ENCODE measurements around the gene CLASRP. TPM values are rescaled to one million over a fixed set of nuclear protein-coding genes. Genes with fewer than 3 reads are reported as not detected.

The CLASRP gene
- total RNA-seq, 1 experiment from 2014 or later, result 38.9 TPM

DNA sequence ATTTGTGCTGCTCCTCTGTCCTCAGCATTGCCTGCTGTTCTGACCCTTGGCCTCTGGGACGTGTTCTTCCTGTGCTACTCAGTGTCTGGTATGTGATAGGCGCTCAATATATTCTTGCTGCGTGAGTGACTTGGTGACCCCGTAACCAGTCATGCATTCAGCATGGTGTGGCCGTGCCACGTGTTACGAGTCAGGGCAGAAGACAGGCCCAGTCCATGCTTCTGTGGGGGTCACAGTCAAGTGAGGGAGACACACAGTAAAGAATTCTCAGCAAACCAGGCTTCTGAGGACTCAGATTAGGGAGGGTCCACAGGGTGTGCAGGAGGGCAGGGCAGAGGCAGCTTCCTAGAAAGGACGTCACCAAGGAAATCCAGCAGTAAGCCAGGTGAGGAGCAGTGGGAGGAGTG, 62.0 kb downstream of the CLASRP start:
- Histone ChIP-seq H3K27ac (ENCODE audit: low read length) (no peak overlapping the region), H3F3A (ENCODE audit: low read length, unreplicated experiment) (no peaks in the 10 kb centered on the region), H4K20me1 (ENCODE audit: low read length) (peaks cover 10% of the 10 kb centered on the region; the same call in 1 of the 2 replicates), H3K4me2 (ENCODE audit: low read length) (no peak overlapping the region), H3K36me3 (ENCODE audit: low read depth, low read length) (no peaks in the 10 kb centered on the region), H3K9me3 (ENCODE audit: low read length) (no peaks in the 10 kb centered on the region), H3K9me2 (replicated peaks; ENCODE audit: low read length) (no peaks in the 10 kb centered on the region), H2AFZ (ENCODE audit: low read length) (no peak overlapping the region), H3K4me1 (ENCODE audit: insufficient read depth, low read length) (peaks cover 27% of the 10 kb centered on the region), H3K27me3 (ENCODE audit: low read length) (no peaks in the 10 kb centered on the region), H3K79me2 (ENCODE audit: low read length) (peaks cover 98% of the 10 kb centered on the region), H3K9ac (ENCODE audit: low read length) (no peak overlapping the region), H3K4me3 (ENCODE audit: low read length) (no peak overlapping the region)
- ChIA-PET POLR2A (ENCODE audit: unreplicated experiment) (no interaction called here), CTCF (no interaction called here)
- intact Hi-C loops (cut with micrococcal nuclease), result no loop called here
- no peak for ATAC-seq
- TF ChIP-seq EZH2phosphoT487 (IDR thresholded peaks at IDR 0.05; ENCODE audit: borderline replicate concordance, low read length), result no peak
- TF ChIP-seq EZH2 (IDR thresholded peaks at IDR 0.05; ENCODE audit: low read length, unreplicated experiment), result no peak
- TF ChIP-seq, protein P1, sequence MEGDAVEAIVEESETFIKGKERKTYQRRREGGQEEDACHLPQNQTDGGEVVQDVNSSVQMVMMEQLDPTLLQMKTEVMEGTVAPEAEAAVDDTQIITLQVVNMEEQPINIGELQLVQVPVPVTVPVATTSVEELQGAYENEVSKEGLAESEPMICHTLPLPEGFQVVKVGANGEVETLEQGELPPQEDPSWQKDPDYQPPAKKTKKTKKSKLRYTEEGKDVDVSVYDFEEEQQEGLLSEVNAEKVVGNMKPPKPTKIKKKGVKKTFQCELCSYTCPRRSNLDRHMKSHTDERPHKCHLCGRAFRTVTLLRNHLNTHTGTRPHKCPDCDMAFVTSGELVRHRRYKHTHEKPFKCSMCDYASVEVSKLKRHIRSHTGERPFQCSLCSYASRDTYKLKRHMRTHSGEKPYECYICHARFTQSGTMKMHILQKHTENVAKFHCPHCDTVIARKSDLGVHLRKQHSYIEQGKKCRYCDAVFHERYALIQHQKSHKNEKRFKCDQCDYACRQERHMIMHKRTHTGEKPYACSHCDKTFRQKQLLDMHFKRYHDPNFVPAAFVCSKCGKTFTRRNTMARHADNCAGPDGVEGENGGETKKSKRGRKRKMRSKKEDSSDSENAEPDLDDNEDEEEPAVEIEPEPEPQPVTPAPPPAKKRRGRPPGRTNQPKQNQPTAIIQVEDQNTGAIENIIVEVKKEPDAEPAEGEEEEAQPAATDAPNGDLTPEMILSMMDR (conservative IDR thresholded peaks at IDR 0.05; ENCODE audit: low read depth, low read length), result no peak
- no TSS peak for BruUV-seq (replicated peaks)
- DNase-seq, result no peak

DNA sequence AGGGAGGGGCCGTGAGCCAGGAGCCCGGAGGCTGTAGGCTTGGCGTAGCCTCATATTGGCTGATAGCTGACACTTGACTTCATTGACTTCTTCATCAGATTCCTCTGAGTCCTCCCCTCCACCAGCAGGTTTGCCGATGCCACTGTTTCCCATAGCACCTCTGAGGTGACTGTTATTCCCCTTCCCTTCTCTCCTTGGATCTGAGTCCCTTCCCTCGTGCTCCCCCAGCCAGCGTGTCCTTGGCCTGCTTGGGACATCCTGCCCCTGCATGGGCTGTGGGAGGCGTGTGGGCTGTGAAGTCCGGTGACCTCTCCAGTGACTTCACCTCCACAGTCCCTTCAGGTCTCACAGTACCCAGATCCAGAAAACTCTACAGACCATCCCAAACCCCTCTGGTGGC, 63.0 kb downstream of the CLASRP start:
- intact Hi-C loops (cut with micrococcal nuclease), result no loop called here
- BruUV-seq (replicated peaks), result no TSS peak
- TF ChIP-seq EZH2 (IDR thresholded peaks at IDR 0.05; ENCODE audit: low read length, unreplicated experiment), result no peak
- no peak for TF ChIP-seq EZH2phosphoT487 (IDR thresholded peaks at IDR 0.05; ENCODE audit: borderline replicate concordance, low read length)
- TF ChIP-seq, protein P1 (conservative IDR thresholded peaks at IDR 0.05; ENCODE audit: low read depth, low read length), result no peak
- H3F3A ChIP-seq (ENCODE audit: low read length, unreplicated experiment), result no peaks in the 10 kb centered on the region
- H4K20me1 ChIP-seq (ENCODE audit: low read length), result peaks cover 12% of the 10 kb centered on the region; the same call in 1 of the 2 replicates
- DNase-seq (no peak), ATAC-seq (no peak)
- no peak overlapping the region for H3K9ac ChIP-seq (ENCODE audit: low read length)
- no peaks in the 10 kb centered on the region for H3K36me3 ChIP-seq (ENCODE audit: low read depth, low read length)
- H3K9me2 ChIP-seq (replicated peaks; ENCODE audit: low read length), result no peaks in the 10 kb centered on the region
- H3K4me3 ChIP-seq (ENCODE audit: low read length), result no peak overlapping the region
- no peaks in the 10 kb centered on the region for H3K9me3 ChIP-seq (ENCODE audit: low read length)
- no peak overlapping the region for H3K27ac ChIP-seq (ENCODE audit: low read length)
- POLR2A ChIA-PET (ENCODE audit: unreplicated experiment), result no interaction called here
- H3K4me1 ChIP-seq (ENCODE audit: insufficient read depth, low read length), result peaks cover 27% of the 10 kb centered on the region
- H2AFZ ChIP-seq (ENCODE audit: low read length), result no peak overlapping the region
- CTCF ChIA-PET, result no interaction called here
- H3K4me2 ChIP-seq (ENCODE audit: low read length), result no peak overlapping the region
- H3K79me2 ChIP-seq (ENCODE audit: low read length), result peaks cover 91% of the 10 kb centered on the region
- H3K27me3 ChIP-seq (ENCODE audit: low read length), result no peaks in the 10 kb centered on the region

DNA sequence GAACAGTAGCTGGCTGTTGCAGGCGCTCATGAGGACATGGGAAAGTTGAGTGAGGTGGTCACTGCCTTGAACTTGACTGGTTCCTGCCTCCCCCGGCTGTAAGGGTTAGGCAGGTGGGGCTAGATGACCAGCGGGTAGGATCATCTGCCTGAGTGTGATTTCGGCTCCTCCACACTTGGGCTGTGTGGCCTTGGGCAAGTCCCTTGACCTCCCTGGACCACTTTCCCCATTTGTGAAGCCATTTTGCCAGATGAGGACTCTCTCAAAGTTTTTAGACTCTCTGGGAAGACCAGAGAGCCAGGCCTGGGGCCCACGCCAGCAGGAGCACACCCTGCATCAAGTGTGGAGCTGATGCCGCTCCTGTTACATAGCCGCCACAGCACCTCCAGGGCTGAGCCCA, 63.6 kb downstream of the CLASRP start:
- H3K9ac ChIP-seq (ENCODE audit: low read length), result no peak overlapping the region
- H3K4me3 ChIP-seq (ENCODE audit: low read length), result no peak overlapping the region
- H3F3A ChIP-seq (ENCODE audit: low read length, unreplicated experiment), result no peaks in the 10 kb centered on the region
- peaks cover 23% of the 10 kb centered on the region for H3K4me1 ChIP-seq (ENCODE audit: insufficient read depth, low read length)
- H4K20me1 ChIP-seq (ENCODE audit: low read length), result peaks cover 12% of the 10 kb centered on the region; the same call in 1 of the 2 replicates
- peaks cover 89% of the 10 kb centered on the region for H3K79me2 ChIP-seq (ENCODE audit: low read length)
- CTCF ChIA-PET, result no interaction called here
- H3K9me2 ChIP-seq (replicated peaks; ENCODE audit: low read length), result no peaks in the 10 kb centered on the region
- POLR2A ChIA-PET (ENCODE audit: unreplicated experiment), result no interaction called here
- no peak overlapping the region for H2AFZ ChIP-seq (ENCODE audit: low read length)
- intact Hi-C loops (cut with micrococcal nuclease), result no loop called here
- TF ChIP-seq EZH2 (IDR thresholded peaks at IDR 0.05; ENCODE audit: low read length, unreplicated experiment) (no peak), EZH2phosphoT487 (IDR thresholded peaks at IDR 0.05; ENCODE audit: borderline replicate concordance, low read length) (no peak)
- TF ChIP-seq, protein P1 (conservative IDR thresholded peaks at IDR 0.05; ENCODE audit: low read depth, low read length), result no peak
- no peaks in the 10 kb centered on the region for H3K36me3 ChIP-seq (ENCODE audit: low read depth, low read length)
- no peaks in the 10 kb centered on the region for H3K27me3 ChIP-seq (ENCODE audit: low read length)
- DNase-seq (no peak), ATAC-seq (no peak)
- no peak overlapping the region for H3K27ac ChIP-seq (ENCODE audit: low read length)
- H3K4me2 ChIP-seq (ENCODE audit: low read length), result no peak overlapping the region
- H3K9me3 ChIP-seq (ENCODE audit: low read length), result no peaks in the 10 kb centered on the region
- no TSS peak for BruUV-seq (replicated peaks)

Data from PC-3 (cell line).